OCI-M2 (cell line): ENCODE measurements around the gene RNF4.
"Not testable (repeated sequence)": the region's sequence is repeated elsewhere in the genome, so short reads cannot be mapped to it uniquely, and the experiment has no call there.

Experiments used
- DNase-seq: peaks from one replicate; lab custom pipeline; 2025; ENCODE audit not compliant: unreplicated experiment; lab: John Stamatoyannopoulos, UW

RNF4 gene

GRCh38 chr4:2457481-2458295, 11.2 kb upstream of the RNF4 start:
- no peak for DNase-seq

DNA sequence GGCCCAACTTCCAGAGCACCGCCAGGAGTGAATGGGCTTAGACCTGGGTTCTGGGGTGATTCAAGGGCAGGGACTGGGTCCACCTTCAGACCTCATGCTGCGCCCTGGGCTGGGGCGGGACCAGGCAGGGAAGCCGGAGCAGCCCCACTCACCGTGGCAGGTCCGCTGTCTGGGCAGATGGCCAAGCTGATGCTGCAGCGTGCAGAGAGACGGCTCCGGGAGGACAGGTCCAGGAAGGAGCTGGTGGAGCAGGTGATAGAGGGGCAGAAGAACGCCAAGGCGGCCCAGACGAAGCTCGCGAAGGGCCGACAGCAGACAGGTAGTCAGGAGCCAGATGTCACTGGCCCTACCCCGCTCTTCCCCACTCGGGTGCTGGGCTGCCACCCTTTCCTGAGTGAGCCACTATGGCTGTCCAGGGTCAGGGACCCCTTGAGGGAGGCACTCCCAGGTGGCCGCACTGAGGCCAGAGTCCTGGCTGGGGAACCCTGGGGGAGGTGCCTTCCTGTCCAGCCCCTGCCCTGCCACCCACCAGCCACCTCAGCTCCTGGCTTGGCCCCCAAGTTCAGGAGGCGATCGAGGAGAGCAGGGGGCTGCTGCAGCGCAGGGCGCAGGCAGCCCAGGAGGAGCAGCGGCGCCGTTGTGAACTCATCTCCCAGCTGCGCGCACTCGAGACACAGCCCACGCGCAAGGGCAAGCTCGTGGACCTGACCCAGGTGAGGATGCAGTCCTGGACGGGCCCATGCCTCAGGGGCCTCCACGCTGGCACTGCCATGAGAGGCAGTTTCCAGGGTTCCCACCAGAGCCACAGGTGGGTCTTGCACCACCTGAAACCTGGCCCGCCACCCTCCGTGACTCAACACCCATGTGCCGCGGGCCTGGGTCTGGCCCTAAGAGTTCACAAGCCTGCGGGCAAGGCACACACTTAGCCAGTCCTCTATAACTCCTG, 10.1 kb upstream of the RNF4 start:
- no peak for DNase-seq

DNA sequence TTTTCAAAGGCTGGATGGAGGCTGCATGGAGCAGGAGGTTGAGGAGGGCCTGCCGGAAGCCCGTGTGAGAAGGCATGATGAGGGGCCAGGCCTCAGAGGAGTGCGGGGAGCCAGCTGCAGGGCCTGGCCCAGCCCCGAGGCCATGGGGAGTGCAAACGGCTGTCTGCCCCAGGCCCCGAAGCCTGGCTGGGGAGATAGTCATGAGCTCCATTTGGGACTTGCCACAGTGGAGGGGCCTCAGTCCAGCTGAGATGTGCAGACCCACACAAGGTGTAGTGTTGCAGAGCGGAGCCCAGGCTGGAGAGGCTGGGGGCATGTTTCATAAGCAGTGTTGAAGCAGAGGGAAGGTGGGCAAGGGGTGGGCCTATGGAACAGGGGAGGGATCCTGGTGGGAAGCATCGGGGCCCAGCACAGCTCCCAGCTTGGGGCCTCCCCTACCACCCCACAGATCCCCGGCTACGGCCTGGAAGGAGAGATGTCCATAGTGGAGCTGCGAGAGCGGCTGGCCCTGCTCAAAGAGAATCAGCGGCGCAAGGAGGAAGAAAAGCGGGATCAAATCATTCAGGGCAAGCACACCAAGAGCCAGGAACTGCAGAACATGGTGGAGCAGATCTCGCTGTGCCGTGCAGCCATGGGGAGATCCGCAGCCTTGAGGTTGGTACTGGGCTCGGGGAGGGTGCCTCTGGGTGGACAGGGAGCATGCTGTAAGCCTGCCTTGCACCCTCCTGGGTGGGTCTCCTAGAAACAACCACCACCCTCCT, 9.1 kb upstream of the RNF4 start:
- DNase-seq, result no peak

DNA sequence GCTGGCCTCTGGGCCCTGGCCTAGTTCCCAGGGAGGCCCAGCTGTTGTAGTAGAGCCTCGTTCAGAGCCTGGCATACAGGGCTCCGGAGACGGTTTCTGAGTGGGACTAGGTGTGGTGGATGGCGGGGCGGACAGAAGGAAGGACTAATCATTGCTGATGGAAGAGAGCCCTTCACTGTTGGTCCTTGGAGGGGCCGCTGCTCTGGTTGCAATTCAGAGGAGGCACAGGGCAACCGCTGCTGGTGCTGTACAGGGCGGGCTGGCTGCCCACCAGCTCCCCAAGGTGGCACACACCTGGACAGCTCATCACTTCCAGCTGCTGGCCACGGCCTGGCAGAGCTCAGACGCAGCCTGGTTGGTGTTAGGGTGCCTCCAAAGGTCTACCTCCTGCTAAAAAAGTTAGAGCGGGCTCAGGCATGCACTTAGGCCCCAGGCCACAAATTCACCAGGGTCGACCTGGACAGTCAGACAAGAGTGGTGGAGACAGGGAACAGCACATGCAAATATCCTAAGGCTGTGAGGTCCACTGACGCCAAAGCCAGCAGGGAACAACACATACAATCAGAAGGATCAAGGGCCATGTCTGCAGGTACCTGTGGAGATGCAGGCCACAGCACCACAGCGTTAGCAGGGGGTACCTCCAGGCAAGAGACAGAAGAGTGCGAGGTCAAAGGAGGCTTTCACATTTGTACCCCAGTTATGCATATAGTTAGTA, 7.5 kb upstream of the RNF4 start:
- DNase-seq, result no peak

DNA sequence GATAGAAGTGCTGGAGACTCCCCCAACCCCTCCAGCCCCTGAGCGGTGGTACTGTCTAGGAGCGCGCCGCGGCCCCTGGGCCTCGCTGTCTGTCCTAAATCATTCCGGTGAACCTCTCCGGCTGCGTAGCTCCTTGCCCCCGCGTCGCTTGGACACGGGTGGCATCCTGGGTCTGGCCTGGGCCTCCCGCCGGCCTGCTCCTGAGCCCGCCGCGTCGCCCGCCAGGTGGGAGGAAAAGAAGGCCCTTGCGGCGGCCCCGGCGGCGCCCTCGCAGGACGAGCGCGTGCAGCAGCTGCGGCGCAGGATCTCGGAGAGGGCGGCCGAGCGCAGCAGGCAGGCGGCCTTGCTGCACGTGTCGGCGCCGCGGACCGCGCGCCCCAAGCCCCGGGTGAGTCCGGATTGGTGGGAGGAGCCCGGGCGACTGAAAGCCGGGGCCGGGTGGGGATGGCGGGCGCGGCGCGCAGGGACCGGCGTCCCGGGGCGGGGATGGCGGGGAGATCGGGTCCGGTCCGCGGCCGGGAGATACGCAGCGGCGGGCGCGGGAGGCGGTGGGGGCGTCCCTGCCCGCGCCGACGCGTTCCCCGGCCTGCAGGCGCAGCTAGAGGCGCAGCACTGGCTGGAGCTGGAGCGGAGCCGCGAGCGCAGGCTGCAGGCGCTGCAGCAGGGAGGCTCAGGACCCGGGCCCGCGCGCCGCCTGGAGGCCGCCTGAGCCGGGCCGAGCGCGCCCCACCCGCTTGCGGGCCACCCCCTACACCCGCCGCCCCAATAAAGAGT, 6.5 kb upstream of the RNF4 start:
- no peak for DNase-seq

DNA sequence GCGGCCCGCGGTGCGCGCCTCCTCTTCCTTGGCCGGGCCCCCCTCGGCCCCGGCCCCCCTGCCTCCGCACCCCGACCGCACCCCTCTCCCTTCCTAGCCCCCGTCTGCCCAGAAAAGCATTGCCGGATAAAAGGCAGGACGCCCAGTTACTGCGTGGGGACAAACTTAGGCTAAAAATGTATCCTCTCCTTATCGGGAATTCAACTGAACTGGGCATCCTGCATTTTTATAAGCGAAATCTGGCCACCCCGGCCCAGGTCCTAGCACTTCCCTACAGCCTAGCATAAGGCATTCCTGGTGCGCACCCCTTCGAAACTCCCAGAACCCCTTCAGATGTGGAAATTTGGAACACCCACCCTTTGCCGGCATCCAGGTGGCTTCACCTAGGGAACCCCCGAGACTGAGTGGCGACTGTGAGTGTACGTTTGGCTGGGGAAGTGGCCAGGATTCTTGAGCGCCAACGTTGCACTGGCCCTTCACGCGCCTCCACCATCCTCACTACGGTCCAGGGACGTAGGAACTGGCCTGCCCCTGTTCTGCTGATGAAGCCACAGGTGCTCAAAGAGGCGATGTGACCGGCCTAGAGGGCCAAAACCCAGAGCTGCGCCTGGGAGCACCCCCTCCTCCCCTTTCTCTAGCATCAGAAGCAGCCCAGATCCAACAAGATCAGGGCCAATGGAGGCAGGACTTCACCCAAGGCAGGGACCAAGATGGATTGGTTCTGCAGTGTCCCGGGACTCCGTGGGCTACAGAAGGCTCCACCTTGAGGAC, 5.7 kb upstream of the RNF4 start:
- DNase-seq, result no peak

DNA sequence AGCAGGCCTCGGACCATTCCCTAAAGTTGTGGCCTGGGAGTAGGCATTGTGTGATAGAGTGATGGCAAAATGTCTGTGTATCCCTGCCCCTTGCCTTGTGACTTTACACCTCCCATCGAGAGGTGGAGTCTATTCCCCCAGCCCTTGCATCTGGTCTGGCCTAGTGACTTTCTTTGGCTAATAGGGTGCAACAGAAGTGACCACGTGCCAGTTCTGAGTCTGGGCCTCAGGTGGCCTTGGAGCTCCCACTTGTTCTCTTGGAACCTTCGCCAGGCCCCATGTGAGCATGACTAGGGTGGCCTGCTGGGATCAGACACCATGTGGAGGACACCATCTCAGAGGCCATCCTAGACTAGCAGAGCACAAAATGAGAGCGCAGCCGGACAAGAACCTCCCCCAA, 3.9 kb upstream of the RNF4 start:
- no peak for DNase-seq

- not testable (repeated sequence) for DNase-seq
These were observed 3.4 kb upstream of the RNF4 start for GRCh38 chr4:2465544-2465943.

- DNase-seq, result no peak
These were observed 482 bp downstream of the RNF4 start for GRCh38 chr4:2469192-2469984.

- no peak for DNase-seq
These were observed 1.9 kb downstream of the RNF4 start for GRCh38 chr4:2470791-2471190.

DNA sequence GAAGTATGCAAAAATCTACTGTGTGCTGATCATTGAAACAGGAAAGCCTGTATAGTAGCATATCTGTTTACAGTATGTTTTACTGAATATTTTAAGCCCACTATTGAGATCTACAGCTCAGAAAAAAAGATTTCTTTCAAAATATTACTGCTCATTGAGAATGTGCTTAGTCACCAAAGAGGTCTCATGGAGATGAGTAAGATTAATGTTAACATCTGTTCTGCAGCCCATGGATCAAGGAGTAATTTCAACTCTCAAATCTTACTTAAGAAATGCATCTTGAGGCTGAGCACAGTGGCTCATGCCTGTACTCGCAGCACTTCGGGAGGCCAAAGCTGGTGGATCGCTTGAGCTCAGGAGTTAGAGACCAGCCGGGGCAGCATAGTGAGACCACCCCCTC, 3.3 kb downstream of the RNF4 start:
- no peak for DNase-seq

GRCh38 chr4:2478229-2478628, 9.3 kb downstream of the RNF4 start:
- DNase-seq, result no peak

- no peak for DNase-seq
These were observed 11.7 kb downstream of the RNF4 start for GRCh38 chr4:2480649-2481048.

- no peak for DNase-seq
These were observed 13.3 kb downstream of the RNF4 start for GRCh38 chr4:2482192-2482591.

GRCh38 chr4:2482693-2483092, 13.8 kb downstream of the RNF4 start:
- DNase-seq, result no peak

DNA sequence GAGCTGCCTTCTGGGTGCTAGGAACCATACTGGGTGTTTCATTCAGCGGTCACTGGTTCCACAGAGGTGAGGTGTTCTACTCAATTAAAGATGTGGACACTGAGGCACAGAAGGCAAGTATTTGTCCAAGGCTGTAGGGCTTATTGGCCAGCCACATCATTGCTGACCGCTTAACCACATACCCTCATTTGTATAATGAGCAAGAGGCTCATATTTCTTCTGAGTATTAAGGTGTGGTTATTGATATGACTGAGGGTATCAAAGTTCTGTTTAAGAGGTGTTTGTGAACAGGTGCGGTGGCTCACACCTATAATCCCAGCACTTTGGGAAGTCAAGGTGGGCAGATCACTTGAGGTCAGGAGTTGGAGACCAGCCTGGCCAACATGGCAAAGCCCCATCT, 14.3 kb downstream of the RNF4 start:
- DNase-seq, result no peak

DNA sequence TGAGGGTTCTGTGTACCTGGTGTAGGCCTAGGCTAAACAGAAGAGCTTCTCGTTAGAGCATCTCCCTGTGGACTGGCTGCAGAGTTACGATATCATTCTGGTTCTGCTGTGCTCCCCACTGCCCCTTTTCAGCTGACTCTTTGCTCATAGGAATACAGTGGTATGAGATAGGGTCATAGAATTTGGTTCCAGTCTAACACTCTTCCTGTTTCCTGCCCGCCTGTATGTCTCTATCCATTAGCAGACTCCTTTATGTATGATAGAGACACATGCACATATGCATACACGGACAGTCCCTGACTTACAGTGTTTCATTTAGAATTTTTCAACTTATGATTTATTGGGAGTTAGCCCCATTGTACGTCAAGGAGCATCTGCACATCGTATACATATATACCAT, 15.3 kb downstream of the RNF4 start:
- no peak for DNase-seq

GRCh38 chr4:2484993-2485392, 16.1 kb downstream of the RNF4 start:
- no peak for DNase-seq
